ENCODE data around the gene RNF208. TPM values are rescaled to one million over a fixed set of nuclear protein-coding genes. Genes with fewer than 3 reads are reported as not detected.

RNF208 gene
- total and polyA plus RNA-seq, 2 donors (not counting 1 experiment from before 2014, with no cell fraction given): 0.14 to 0.33 TPM

DNA sequence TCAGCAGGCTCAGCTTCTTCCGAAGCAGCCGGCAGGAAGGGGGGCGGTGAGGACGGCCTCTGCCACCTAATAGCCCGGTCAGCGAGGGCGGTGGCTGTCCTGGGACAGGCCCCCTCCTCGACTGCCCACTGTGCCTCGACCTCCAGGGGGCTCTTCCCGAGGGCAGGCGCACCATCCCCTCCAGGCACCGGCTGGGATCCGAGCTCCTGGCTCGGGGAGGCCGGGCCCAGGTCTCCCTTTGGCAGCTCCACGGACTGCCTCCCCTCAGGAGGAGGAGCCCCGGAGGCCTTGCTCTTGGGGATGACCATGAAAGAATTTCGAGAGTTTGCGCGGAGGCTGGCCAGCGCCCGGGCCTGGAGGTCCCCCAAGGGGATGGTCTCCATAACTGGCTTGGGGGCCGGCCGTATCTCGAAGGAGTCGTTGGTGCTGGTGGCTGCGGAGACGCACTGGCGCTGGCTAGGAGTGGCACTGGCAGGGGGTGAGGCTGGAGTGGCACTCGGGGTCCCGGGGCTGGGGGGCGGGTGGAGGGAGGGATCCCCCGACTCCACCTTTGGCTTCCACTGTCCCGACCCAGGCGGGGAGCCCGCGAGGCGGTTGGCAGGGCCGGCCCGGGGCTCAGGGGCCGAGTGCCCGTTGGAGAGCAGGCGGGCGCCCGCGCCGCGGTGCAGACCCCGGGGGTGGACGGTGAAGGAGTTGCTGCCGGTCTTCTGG, 22.5 kb downstream of the RNF208 start:
- TF ChIP-seq EZH2 (IDR thresholded peaks at IDR 0.05; ENCODE audit: low read length, missing control alignments): no peak
- TF ChIP-seq, protein P1, sequence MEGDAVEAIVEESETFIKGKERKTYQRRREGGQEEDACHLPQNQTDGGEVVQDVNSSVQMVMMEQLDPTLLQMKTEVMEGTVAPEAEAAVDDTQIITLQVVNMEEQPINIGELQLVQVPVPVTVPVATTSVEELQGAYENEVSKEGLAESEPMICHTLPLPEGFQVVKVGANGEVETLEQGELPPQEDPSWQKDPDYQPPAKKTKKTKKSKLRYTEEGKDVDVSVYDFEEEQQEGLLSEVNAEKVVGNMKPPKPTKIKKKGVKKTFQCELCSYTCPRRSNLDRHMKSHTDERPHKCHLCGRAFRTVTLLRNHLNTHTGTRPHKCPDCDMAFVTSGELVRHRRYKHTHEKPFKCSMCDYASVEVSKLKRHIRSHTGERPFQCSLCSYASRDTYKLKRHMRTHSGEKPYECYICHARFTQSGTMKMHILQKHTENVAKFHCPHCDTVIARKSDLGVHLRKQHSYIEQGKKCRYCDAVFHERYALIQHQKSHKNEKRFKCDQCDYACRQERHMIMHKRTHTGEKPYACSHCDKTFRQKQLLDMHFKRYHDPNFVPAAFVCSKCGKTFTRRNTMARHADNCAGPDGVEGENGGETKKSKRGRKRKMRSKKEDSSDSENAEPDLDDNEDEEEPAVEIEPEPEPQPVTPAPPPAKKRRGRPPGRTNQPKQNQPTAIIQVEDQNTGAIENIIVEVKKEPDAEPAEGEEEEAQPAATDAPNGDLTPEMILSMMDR (conservative IDR thresholded peaks at IDR 0.05 in 1 of 2, IDR thresholded peaks at IDR 0.05 in 1 of 2; ENCODE audit: low read depth in 1 of 2, low read length in 2 of 2): no peak
- peak overlapping the region; percentile 27 to 54 (median 34) for H3K4me3 ChIP-seq (replicated peaks in 1 of 4; ENCODE audit: control extremely low read depth in 1 of 4, insufficient read depth in 1 of 4, low read depth in 3 of 4, low read length in 4 of 4)
- no peaks in the 10 kb centered on the region for H3K36me3 ChIP-seq (ENCODE audit: control insufficient read depth, insufficient read depth, low read length)
- no peak overlapping the region for H2AFZ ChIP-seq (ENCODE audit: low read length)
- no peaks in the 10 kb centered on the region for H3K9me3 ChIP-seq (ENCODE audit: control insufficient read depth, insufficient read depth, low read depth, low read length)
- H3K4me1 ChIP-seq (ENCODE audit: control insufficient read depth, extremely low read depth, insufficient read depth, low read length): peaks cover 14% of the 10 kb centered on the region
- peak overlapping the region; percentile 78 for H3K4me2 ChIP-seq (ENCODE audit: extremely low read depth, insufficient read depth, low read length)
- no peaks in the 10 kb centered on the region for H4K20me1 ChIP-seq (ENCODE audit: control insufficient read depth, extremely low read depth, insufficient read depth, low read length)
- no peaks in the 10 kb centered on the region for H3K27me3 ChIP-seq (ENCODE audit: control insufficient read depth, insufficient read depth, low read length)
- DNase-seq (ENCODE audit: low read depth in 2 of 2): peak in 1 of 2 donors; percentile 30
- H3K27ac ChIP-seq (ENCODE audit: insufficient read depth, low read length): no peak overlapping the region
- H3K9ac ChIP-seq (ENCODE audit: insufficient read depth, low read length): no peak overlapping the region
- peaks cover 21% of the 10 kb centered on the region for H3K79me2 ChIP-seq (ENCODE audit: control insufficient read depth, insufficient read depth, low read length)

DNA sequence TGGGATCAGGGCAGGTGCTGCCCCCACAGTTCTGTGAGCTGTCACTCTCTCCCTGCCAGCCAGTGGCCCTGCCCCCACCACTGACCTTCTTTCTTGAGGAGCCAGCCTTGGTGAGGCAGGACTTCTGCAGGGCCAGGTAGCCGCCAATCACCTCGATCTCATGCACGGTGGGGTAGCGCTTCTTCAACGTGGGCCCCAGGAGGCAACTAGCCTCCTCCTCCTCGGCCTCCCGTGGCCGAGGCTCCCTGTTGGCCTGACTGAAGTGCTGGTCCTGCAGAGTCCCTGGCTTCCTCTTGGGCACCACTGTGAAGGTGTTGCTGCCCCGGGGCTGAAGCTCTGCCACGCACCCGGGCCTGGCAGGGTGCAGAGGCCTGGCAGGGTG, 23.1 kb downstream of the RNF208 start:
- Histone ChIP-seq H3K4me1 (ENCODE audit: control insufficient read depth, extremely low read depth, insufficient read depth, low read length) (peaks cover 8% of the 10 kb centered on the region), H3K79me2 (ENCODE audit: control insufficient read depth, insufficient read depth, low read length) (peaks cover 14% of the 10 kb centered on the region), H3K27ac (ENCODE audit: insufficient read depth, low read length) (no peak overlapping the region), H3K27me3 (ENCODE audit: control insufficient read depth, insufficient read depth, low read length) (no peaks in the 10 kb centered on the region), H3K9ac (ENCODE audit: insufficient read depth, low read length) (no peak overlapping the region), H3K36me3 (ENCODE audit: control insufficient read depth, insufficient read depth, low read length) (no peaks in the 10 kb centered on the region), H3K4me3 (replicated peaks in 1 of 4; ENCODE audit: control extremely low read depth in 1 of 4, insufficient read depth in 1 of 4, low read depth in 3 of 4, low read length in 4 of 4) (peak overlapping the region in 1 of 4 experiments; percentile 54), H3K9me3 (ENCODE audit: control insufficient read depth, insufficient read depth, low read depth, low read length) (no peaks in the 10 kb centered on the region), H3K4me2 (ENCODE audit: extremely low read depth, insufficient read depth, low read length) (peak overlapping the region; percentile 78), H4K20me1 (ENCODE audit: control insufficient read depth, extremely low read depth, insufficient read depth, low read length) (no peaks in the 10 kb centered on the region), H2AFZ (ENCODE audit: low read length) (no peak overlapping the region)
- no peak for DNase-seq (ENCODE audit: low read depth in 2 of 2)
- no peak for TF ChIP-seq EZH2 (IDR thresholded peaks at IDR 0.05; ENCODE audit: low read length, missing control alignments)
- TF ChIP-seq, protein P1 (conservative IDR thresholded peaks at IDR 0.05 in 1 of 2, IDR thresholded peaks at IDR 0.05 in 1 of 2; ENCODE audit: low read depth in 1 of 2, low read length in 2 of 2): no peak

DNA sequence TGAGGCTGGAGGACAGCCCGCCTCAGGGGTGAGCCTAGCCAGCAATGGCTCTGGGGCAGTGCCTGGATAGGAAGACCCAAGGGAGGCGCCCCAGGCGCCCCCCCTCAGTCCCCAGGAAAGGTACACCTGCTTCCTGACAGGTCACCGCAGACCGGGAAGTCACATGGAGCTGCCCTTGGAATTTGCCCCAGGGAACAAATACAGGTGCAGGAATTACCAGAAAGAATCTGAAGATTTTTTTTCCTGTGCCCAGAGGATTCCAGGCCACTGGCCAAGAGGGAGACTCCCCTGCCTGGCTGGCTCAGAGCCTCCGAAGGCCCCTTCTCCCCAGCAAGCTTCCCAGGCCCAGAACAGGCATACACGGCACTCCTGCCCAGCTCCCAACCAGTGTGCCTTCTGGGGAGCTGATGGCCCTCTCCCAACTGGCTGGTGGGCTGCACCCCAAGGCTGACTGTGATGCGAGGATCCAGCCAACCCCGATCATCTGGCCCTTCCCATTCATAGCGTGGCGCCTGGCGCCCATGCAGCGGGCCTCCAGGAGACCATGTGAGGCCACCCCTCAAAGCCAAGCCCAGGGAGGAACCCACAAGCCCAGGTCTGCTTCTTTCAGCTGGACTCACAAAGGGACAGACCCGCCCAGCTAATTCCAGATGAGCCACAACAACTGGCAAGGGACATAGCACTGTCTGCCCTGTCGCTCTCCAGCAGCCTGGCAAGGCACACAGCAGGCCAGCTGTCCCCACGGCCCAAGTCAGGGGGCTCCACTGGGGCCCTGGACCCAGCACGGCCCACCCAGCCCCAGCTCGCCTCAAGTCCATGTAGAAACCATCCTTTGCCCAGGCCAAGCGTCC, 23.8 kb downstream of the RNF208 start:
- DNase-seq (ENCODE audit: low read depth in 2 of 2): no peak
- peaks cover 10% of the 10 kb centered on the region for H3K79me2 ChIP-seq (ENCODE audit: control insufficient read depth, insufficient read depth, low read length)
- no peaks in the 10 kb centered on the region for H3K36me3 ChIP-seq (ENCODE audit: control insufficient read depth, insufficient read depth, low read length)
- peak overlapping the region in 1 of 4 experiments; percentile 54 for H3K4me3 ChIP-seq (replicated peaks in 1 of 4; ENCODE audit: control extremely low read depth in 1 of 4, insufficient read depth in 1 of 4, low read depth in 3 of 4, low read length in 4 of 4)
- peaks cover 8% of the 10 kb centered on the region for H3K4me1 ChIP-seq (ENCODE audit: control insufficient read depth, extremely low read depth, insufficient read depth, low read length)
- H3K9ac ChIP-seq (ENCODE audit: insufficient read depth, low read length): no peak overlapping the region
- H3K9me3 ChIP-seq (ENCODE audit: control insufficient read depth, insufficient read depth, low read depth, low read length): no peaks in the 10 kb centered on the region
- H2AFZ ChIP-seq (ENCODE audit: low read length): no peak overlapping the region
- H4K20me1 ChIP-seq (ENCODE audit: control insufficient read depth, extremely low read depth, insufficient read depth, low read length): no peaks in the 10 kb centered on the region
- H3K4me2 ChIP-seq (ENCODE audit: extremely low read depth, insufficient read depth, low read length): peak overlapping the region; percentile 68
- TF ChIP-seq, protein P1 (conservative IDR thresholded peaks at IDR 0.05 in 1 of 2, IDR thresholded peaks at IDR 0.05 in 1 of 2; ENCODE audit: low read depth in 1 of 2, low read length in 2 of 2): no peak
- TF ChIP-seq EZH2 (IDR thresholded peaks at IDR 0.05; ENCODE audit: low read length, missing control alignments): no peak
- H3K27me3 ChIP-seq (ENCODE audit: control insufficient read depth, insufficient read depth, low read length): no peaks in the 10 kb centered on the region
- H3K27ac ChIP-seq (ENCODE audit: insufficient read depth, low read length): no peak overlapping the region

All from fibroblast of lung (primary cell).